ENCODE data around the gene CAMSAP1. TPM values are rescaled to one million over a fixed set of nuclear protein-coding genes. Genes with fewer than 3 reads are reported as not detected.

CAMSAP1 gene
- polyA plus RNA-seq, 1 donor = 9.8 TPM

DNA sequence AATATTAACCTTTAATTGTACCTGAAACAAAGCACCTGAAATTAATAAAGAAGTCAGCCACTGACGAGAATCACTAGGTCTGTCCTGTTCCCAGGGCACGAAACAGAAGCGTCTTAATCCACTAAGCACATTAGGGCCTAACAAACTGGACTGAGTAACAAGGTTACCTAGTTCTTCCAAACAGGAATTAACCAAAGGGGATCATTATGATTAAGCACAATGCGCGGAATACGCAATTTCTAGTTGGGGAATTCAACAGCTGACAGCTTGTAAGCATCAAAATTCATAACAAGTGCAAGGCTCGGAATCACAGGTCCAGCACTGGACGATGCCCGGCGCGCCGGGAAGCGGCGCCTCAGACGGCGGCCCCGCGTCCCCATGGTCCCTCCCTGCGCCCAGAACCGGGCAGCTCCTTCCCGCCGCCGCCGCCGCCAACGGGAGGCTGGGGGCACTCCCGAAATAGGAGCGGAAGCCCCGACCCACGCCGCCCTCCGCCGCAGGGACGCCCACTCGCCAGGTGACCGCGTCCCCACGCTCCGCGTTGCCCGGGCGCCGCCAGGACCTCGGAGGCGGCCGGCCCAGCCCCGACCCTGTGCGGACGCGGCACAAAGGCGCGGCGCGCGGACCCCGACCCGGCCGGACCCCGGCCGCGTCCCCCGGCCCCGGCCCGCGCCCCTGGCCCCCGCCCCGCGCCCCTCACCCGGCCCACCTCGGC lies 898 bp downstream of the CAMSAP1 start:
- no peaks in the 10 kb centered on the region for H3K27me3 ChIP-seq (ENCODE audit: control insufficient read depth, insufficient read depth, low read length)
- peak overlapping the region; percentile 46 for H3K4me3 ChIP-seq (ENCODE audit: low read length)
- H3K27ac ChIP-seq (ENCODE audit: low read length) = no peak overlapping the region
- peak in 1 of 2 donors; percentile 50 for DNase-seq
- peaks cover 10% of the 10 kb centered on the region for H3K9me3 ChIP-seq (ENCODE audit: control insufficient read depth, low read depth, low read length)
- peaks cover 7% of the 10 kb centered on the region for H3K36me3 ChIP-seq (ENCODE audit: control insufficient read depth, insufficient read depth, low read length)
- H3K4me1 ChIP-seq (ENCODE audit: control insufficient read depth, insufficient read depth, low read length) = no peaks in the 10 kb centered on the region
- 10% methylated on average over 2 of the region's 70 CpGs for WGBS (ENCODE audit: insufficient coverage, low lambda C conversion rate)

DNA sequence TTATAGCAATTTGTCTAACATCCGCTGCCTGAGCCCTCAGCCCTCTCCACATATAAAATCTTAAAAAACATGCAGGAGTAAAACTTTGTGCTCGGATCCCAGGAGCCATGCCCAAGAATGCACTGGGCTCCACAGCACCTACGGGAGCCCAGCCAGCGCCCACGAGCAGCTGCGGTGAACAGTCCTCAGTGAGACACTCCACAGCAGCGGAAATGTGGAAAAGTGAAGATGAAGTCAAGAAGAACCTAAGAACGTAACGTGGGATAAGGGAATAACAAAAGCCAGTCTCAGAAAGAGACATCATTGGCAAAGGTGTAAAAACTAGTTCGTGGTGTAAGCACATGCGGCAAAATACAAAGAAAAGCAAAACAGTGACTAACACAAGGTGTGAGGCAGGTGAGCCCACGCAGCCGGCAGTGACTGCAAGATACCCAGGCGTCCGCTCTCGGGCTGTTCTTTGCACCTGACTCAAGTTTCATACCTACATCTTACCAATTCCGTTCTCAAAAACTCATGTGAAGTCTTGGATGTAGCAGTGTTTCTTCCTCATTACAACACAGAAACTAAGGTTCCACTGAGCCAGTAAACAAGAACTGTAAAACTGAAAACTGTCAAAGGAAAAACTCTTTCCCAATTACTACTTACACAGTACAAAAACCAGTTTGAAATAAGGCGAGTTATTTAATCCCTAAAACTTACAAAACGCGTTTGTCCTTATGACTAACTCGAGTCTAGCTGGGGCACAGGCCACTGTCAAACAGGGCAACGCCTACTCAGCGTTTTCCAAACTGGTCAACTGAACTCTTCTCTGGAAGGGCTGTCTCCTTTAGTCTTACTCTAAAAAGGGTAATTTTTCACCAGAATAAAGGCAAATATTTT lies 1.7 kb downstream of the CAMSAP1 start:
- peak in 1 of 2 donors; percentile 42 for DNase-seq
- Histone ChIP-seq H3K27me3 (ENCODE audit: control insufficient read depth, insufficient read depth, low read length) (no peaks in the 10 kb centered on the region), H3K36me3 (ENCODE audit: control insufficient read depth, insufficient read depth, low read length) (no peaks in the 10 kb centered on the region), H3K4me1 (ENCODE audit: control insufficient read depth, insufficient read depth, low read length) (no peaks in the 10 kb centered on the region), H3K4me3 (ENCODE audit: low read length) (peak overlapping the region; percentile 46), H3K9me3 (ENCODE audit: control insufficient read depth, low read depth, low read length) (peaks cover 6% of the 10 kb centered on the region), H3K27ac (ENCODE audit: low read length) (no peak overlapping the region)
- 77% methylated on average over 3 of the region's 23 CpGs for WGBS (ENCODE audit: insufficient coverage, low lambda C conversion rate)

DNA sequence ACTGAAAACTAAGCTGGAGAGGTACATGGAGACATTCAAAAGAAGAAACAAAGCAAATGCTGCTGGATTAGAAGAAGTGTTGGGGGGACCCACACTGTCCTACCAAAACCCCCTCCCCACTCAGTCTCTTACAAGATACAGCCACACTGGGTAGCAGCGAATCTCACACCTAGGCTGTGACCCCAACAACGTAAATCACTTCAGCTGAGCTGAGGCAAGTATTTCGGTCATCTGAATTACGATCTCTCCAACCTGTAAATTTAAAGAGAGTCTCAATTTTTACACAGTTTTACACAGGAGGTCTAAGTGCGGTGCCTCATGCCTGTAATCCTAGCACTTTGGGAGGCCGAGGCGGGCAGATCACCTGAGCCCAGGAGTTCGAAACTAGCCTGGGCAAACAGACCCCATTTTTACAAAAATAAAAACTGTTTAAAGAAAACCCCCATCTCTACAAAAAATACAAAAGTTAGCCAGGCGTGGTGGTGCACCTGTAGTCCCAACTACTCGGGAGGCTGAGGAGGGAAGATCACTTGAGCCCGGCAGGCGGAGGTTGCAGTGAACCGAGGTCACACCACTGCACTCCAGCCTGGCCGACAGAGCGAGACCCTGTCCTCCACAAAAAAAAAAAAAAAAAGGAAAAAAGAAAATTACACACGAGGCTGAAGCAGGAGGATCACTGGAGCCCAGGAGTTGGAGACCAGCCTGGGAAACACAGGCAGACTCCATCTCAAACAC lies 3.4 kb downstream of the CAMSAP1 start:
- no peak for DNase-seq
- Histone ChIP-seq H3K36me3 (ENCODE audit: control insufficient read depth, insufficient read depth, low read length) (no peaks in the 10 kb centered on the region), H3K4me3 (ENCODE audit: low read length) (no peak overlapping the region), H3K4me1 (ENCODE audit: control insufficient read depth, insufficient read depth, low read length) (no peaks in the 10 kb centered on the region), H3K27me3 (ENCODE audit: control insufficient read depth, insufficient read depth, low read length) (no peaks in the 10 kb centered on the region), H3K27ac (ENCODE audit: low read length) (no peak overlapping the region), H3K9me3 (ENCODE audit: control insufficient read depth, low read depth, low read length) (peaks cover 8% of the 10 kb centered on the region)
- WGBS (ENCODE audit: insufficient coverage, low lambda C conversion rate) = no CpG with 5 or more reads among the region's 16 CpGs

DNA sequence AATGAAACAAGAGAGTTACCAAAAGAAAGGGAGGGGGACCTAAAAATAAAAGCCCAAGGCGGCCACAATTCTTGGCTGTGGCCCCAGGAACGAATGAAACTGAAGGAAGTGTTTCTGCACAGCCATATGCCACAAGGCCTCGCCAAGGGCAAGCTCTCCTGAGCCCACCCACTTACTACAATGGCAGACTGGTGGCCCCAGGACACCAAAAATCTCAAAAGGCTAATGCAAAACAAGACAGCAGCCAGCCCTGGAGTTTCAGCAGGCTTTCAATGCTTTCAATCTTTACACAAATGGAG lies 4.0 kb downstream of the CAMSAP1 start:
- no peak overlapping the region for H3K4me3 ChIP-seq (ENCODE audit: low read length)
- WGBS (ENCODE audit: insufficient coverage, low lambda C conversion rate) = no CpG with 5 or more reads among the region's 3 CpGs
- no peaks in the 10 kb centered on the region for H3K36me3 ChIP-seq (ENCODE audit: control insufficient read depth, insufficient read depth, low read length)

DNA sequence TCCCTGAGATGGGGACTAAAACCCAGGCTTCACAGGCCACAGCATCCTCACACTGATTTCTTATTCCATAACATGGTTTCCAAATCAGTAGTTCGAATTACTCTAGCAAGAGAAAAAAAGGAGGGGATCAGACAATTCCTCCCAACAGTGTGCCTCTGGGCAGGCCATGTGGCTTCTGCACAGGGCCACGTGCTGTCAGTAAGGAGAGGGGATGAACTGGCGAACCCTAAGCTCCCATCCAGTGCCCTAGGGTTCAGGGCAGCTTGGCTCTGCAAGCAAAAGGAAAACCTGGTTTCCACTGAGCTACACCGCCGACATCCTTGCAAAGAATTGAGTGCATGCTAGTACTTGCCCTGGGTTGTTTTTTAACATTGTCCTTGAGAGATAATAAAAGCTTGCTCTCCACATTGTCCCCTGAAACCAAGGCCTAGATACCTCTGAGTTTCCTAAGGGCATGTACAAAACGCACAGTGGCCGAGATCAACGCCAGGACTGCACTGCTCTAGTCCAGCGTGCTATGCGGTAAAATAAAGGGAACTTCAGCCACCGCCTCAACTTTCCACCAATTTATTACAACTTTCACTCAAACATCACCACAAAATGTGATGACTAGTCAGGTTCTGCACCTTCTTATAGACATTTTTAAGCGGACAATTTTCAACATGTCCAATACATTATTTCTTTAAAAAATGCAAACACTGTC lies 4.5 kb downstream of the CAMSAP1 start:
- Histone ChIP-seq H3K4me3 (ENCODE audit: low read length) (no peak overlapping the region), H3K9me3 (ENCODE audit: control insufficient read depth, low read depth, low read length) (peaks cover 3% of the 10 kb centered on the region), H3K36me3 (ENCODE audit: control insufficient read depth, insufficient read depth, low read length) (no peaks in the 10 kb centered on the region), H3K27ac (ENCODE audit: low read length) (no peak overlapping the region), H3K27me3 (ENCODE audit: control insufficient read depth, insufficient read depth, low read length) (no peaks in the 10 kb centered on the region), H3K4me1 (ENCODE audit: control insufficient read depth, insufficient read depth, low read length) (no peaks in the 10 kb centered on the region)
- WGBS (ENCODE audit: insufficient coverage, low lambda C conversion rate) = 100% methylated on average over 1 of the region's 12 CpGs
- DNase-seq = no peak

More for the DNA sequence above, 4.0 kb downstream of the CAMSAP1 start:
- DNase-seq = no peak
- Histone ChIP-seq H3K4me1 (ENCODE audit: control insufficient read depth, insufficient read depth, low read length) (no peaks in the 10 kb centered on the region), H3K9me3 (ENCODE audit: control insufficient read depth, low read depth, low read length) (peaks cover 7% of the 10 kb centered on the region), H3K27me3 (ENCODE audit: control insufficient read depth, insufficient read depth, low read length) (no peaks in the 10 kb centered on the region), H3K27ac (ENCODE audit: low read length) (no peak overlapping the region)

DNA sequence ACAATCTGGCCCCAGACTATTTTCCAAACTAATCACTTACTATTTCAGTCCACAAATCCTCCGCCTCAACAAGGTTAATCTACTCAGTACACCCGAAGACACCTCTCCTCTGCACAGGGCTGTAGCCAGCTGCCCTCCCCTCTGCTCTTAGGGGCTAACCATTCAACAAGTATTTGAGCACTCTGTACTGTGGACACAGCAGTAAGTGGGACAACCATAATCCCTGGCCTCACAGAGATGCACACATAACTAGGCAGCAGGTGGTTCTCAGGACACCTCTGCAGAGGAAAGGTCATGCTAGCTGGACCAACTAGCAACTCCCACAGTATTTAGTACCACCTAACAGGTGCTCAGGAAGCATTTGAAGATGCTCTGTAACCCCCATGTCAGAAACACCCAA lies 5.5 kb downstream of the CAMSAP1 start:
- Histone ChIP-seq H3K4me1 (ENCODE audit: control insufficient read depth, insufficient read depth, low read length) (no peaks in the 10 kb centered on the region), H3K4me3 (ENCODE audit: low read length) (no peak overlapping the region), H3K9me3 (ENCODE audit: control insufficient read depth, low read depth, low read length) (peaks cover 3% of the 10 kb centered on the region), H3K36me3 (ENCODE audit: control insufficient read depth, insufficient read depth, low read length) (no peaks in the 10 kb centered on the region), H3K27me3 (ENCODE audit: control insufficient read depth, insufficient read depth, low read length) (no peaks in the 10 kb centered on the region), H3K27ac (ENCODE audit: low read length) (no peak overlapping the region)
- DNase-seq = no peak
- WGBS (ENCODE audit: insufficient coverage, low lambda C conversion rate) = no CpG with 5 or more reads among the region's 2 CpGs

DNA sequence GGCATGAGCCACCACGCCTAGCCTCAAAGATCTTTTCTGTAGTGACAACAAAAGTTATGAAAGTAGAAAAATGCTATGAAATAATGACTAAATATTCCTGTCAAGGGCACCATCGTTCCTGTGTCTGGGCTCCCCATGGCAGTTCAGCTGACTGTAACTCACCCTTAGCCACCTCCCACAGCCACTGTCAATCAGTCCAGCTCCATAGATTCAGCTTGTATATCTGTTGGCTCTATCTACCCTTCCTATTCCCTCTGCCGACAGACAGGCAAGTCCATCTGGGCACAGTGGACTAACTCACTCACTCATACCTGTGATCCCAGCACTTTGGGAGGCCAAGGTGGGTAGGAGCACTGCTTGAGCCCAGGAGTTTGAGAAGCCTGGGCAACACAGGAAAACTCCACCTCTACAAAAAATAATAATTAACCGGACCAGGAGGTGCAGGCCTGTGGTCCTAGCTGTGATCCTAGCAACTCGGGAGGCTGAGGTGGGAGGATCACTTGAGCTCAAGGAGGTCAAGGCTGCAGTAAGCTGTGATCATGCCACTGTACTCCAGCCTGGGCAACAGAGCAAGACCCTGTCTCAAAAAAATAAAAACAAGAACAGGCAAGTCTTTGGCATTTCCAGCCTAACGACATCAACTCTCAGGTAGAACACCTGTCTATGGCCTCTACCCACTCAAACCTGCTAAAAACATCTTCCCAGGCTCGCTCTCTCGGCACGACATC lies 6.2 kb downstream of the CAMSAP1 start:
- no peak for DNase-seq
- H3K27me3 ChIP-seq (ENCODE audit: control insufficient read depth, insufficient read depth, low read length) = no peaks in the 10 kb centered on the region
- no peak overlapping the region for H3K4me3 ChIP-seq (ENCODE audit: low read length)
- 93% methylated on average over 2 of the region's 9 CpGs for WGBS (ENCODE audit: insufficient coverage, low lambda C conversion rate)
- no peaks in the 10 kb centered on the region for H3K36me3 ChIP-seq (ENCODE audit: control insufficient read depth, insufficient read depth, low read length)
- H3K9me3 ChIP-seq (ENCODE audit: control insufficient read depth, low read depth, low read length) = peaks cover 3% of the 10 kb centered on the region
- no peak overlapping the region for H3K27ac ChIP-seq (ENCODE audit: low read length)
- H3K4me1 ChIP-seq (ENCODE audit: control insufficient read depth, insufficient read depth, low read length) = no peaks in the 10 kb centered on the region

DNA sequence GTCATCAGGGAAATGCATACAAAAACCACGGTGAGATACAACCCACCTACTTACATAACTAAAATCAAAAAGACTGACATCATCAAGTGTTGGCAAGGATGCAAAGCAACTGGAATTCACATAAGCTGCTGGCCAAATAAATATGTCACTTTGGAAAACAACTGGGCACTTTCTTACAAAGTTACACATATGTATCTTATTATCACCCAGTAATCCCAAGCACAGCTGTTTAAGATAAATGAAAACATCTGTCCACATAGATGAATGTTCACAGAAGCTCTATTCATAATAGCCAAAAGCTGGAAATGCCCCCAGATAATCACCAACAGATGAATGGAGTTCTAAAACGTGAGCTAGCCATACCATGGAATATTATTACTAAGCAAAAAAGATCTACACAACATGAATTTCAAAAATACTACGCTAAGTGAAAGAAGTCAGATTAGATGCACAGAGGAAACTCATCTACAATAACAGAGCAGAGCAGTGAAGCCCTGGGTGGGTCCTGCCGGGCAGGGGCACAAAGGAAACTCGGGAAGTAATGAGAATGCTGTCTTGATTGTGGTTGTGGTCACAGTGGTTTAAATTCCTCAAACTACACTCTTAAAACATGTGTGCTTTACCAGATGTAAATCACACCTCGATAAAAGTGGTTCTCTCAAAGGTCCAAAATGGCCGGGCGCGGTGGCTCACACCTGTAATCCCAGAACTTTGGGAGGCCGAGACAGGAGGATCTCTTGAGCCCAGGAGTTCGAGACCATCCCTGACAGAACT lies 8.5 kb downstream of the CAMSAP1 start:
- no peak for DNase-seq
- 100% methylated on average over 2 of the region's 11 CpGs for WGBS (ENCODE audit: insufficient coverage, low lambda C conversion rate)
- Histone ChIP-seq H3K9me3 (ENCODE audit: control insufficient read depth, low read depth, low read length) (peaks cover 3% of the 10 kb centered on the region), H3K4me3 (ENCODE audit: low read length) (no peak overlapping the region), H3K27ac (ENCODE audit: low read length) (no peak overlapping the region), H3K27me3 (ENCODE audit: control insufficient read depth, insufficient read depth, low read length) (no peaks in the 10 kb centered on the region), H3K4me1 (ENCODE audit: control insufficient read depth, insufficient read depth, low read length) (no peaks in the 10 kb centered on the region), H3K36me3 (ENCODE audit: control insufficient read depth, insufficient read depth, low read length) (no peaks in the 10 kb centered on the region)

DNA sequence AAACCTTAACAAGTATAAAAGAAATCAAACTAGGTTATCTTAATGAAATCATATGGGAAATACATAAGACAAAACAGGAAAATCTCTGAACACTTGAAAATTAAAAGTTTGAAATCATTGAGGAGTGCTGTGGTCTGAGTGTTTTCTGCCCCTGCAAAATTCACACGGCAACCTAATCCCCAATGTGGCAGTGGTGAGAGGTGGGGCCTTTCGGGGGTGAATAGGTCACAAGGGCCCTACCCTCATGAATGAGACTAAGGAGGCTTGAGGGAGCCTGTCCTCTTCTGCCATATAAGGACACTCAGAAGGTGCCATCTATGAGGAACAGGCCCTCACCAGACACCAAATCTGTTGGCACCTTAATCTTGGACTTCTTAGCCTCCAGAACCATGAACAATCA lies 10.7 kb downstream of the CAMSAP1 start:
- peaks cover 3% of the 10 kb centered on the region for H3K9me3 ChIP-seq (ENCODE audit: control insufficient read depth, low read depth, low read length)
- DNase-seq = no peak
- no peak overlapping the region for H3K27ac ChIP-seq (ENCODE audit: low read length)
- WGBS (ENCODE audit: insufficient coverage, low lambda C conversion rate) = no CpG with 5 or more reads among the region's 2 CpGs
- no peaks in the 10 kb centered on the region for H3K27me3 ChIP-seq (ENCODE audit: control insufficient read depth, insufficient read depth, low read length)
- no peak overlapping the region for H3K4me3 ChIP-seq (ENCODE audit: low read length)
- H3K36me3 ChIP-seq (ENCODE audit: control insufficient read depth, insufficient read depth, low read length) = no peaks in the 10 kb centered on the region
- H3K4me1 ChIP-seq (ENCODE audit: control insufficient read depth, insufficient read depth, low read length) = no peaks in the 10 kb centered on the region

All from large intestine (tissue), 3 donors.